Left renal pelvis (tissue), 4 donors: Measurements from ENCODE around the gene CRBN. TPM values are rescaled to one million over a fixed set of nuclear protein-coding genes. Genes with fewer than 3 reads are reported as not detected.

ENCODE experiments used
- DNase-seq, 4 donors: peaks; one replicate each; pipeline ENCODE4 v3.0.0-alpha.2; 2013; ENCODE audit warnings: low read depth in 4 of 4, low spot score in 3 of 4
- polyA plus RNA-seq, 4 donors: library from polyadenylated mRNA; unstranded; fragments of 120-200 nt; gene quantifications; one replicate each; pipeline ENCODE4 v1.2.1, GENCODE V29; 2013; ENCODE audit not compliant: insufficient read length in 4 of 4

CRBN gene
- polyA plus RNA-seq, 4 donors, result 58.8 to 76.5 (median 68.2) TPM

- no peak for DNase-seq
Observed at GRCh38 chr3:3177861-3178497, 1.5 kb downstream of the CRBN start.

GRCh38 chr3:3172627-3173026 is 6.9 kb downstream of the CRBN start:
- no peak for DNase-seq

- peak in 1 of 4 donors; percentile 10 for DNase-seq
Observed at GRCh38 chr3:3170998-3171397, 8.5 kb downstream of the CRBN start.

GRCh38 chr3:3165650-3166049 is 13.8 kb downstream of the CRBN start:
- DNase-seq, result no peak

GRCh38 chr3:3165241-3165640 is 14.2 kb downstream of the CRBN start:
- no peak for DNase-seq

GRCh38 chr3:3160826-3161225 is 18.7 kb downstream of the CRBN start:
- DNase-seq, result no peak

- DNase-seq, result no peak
Observed at GRCh38 chr3:3157484-3157883, 22.0 kb downstream of the CRBN start.

GRCh38 chr3:3154879-3155610 is 24.4 kb downstream of the CRBN start:
- DNase-seq, result no peak

- no peak for DNase-seq
Observed at GRCh38 chr3:3151513-3151912, 28.0 kb downstream of the CRBN start.

GRCh38 chr3:3149560-3149959 is 29.9 kb downstream of the CRBN start:
- DNase-seq, result no peak

- no peak for DNase-seq
Observed at GRCh38 chr3:3145831-3146230, 33.7 kb downstream of the CRBN start.

GRCh38 chr3:3141939-3142338 is 37.6 kb downstream of the CRBN start:
- no peak for DNase-seq

GRCh38 chr3:3137526-3137925 is 42.0 kb downstream of the CRBN start:
- no peak for DNase-seq

- no peak for DNase-seq
Observed at GRCh38 chr3:3134750-3135448, 44.6 kb downstream of the CRBN start.

- no peak for DNase-seq
Observed at GRCh38 chr3:3133500-3133899, 46.0 kb downstream of the CRBN start.

- DNase-seq, result no peak
Observed at GRCh38 chr3:3129579-3129978, 49.9 kb downstream of the CRBN start.

GRCh38 chr3:3127432-3128010 is 52.0 kb downstream of the CRBN start:
- peak in 1 of 4 donors; percentile 15 for DNase-seq

GRCh38 chr3:3126477-3127431 is 52.7 kb downstream of the CRBN start, which contains the start of gene TRNT1:
TRNT1 (plus strand) TSS chr3:3126940; CDS start chr3:3129041, 2,101 bp downstream.
- DNase-seq, result peak; percentile 84 to 91 (median 85)

- no peak for DNase-seq
Observed at GRCh38 chr3:3125977-3126376, 53.5 kb downstream of the CRBN start.

- no peak for DNase-seq
Observed at GRCh38 chr3:3119393-3119851, 60.1 kb downstream of the CRBN start.
